IMR-90 (cell line): ENCODE measurements around the gene EIF1B.

Source experiments
- CHD1 ChIP-seq: IDR thresholded peaks from 2 replicates; pipeline ENCODE4 v1.6.1; 2012; ENCODE audit warnings: low read depth, low read length, improper control_type of control experiment
- CTCF ChIP-seq: conservative IDR thresholded peaks from 2 replicates; pipeline ENCODE4 v1.5.1; 2012; ENCODE audit warnings: mild to moderate bottlenecking, low read depth, low read length, improper control_type of control experiment
- ELK1 ChIP-seq: fragments of 150-350 bp; IDR thresholded peaks from 2 replicates; pipeline ENCODE4 v1.6.1; 2016; ENCODE audit warnings: low read depth, mild to moderate bottlenecking, low read length, moderate library complexity, borderline replicate concordance
- FOS ChIP-seq: fragments of 150-350 bp; IDR thresholded peaks from 2 replicates; pipeline ENCODE4 v1.6.1; 2016; ENCODE audit warnings: low read depth, low read length
- MAFK ChIP-seq: IDR thresholded peaks from 2 replicates; pipeline ENCODE4 v1.6.1; 2012; ENCODE audit warnings: low read depth, low read length, improper control_type of control experiment
- MXI1 ChIP-seq: IDR thresholded peaks from 2 replicates; pipeline ENCODE4 v1.6.1; 2012; ENCODE audit warnings: low read depth, mild to moderate bottlenecking, low read length, moderate library complexity, borderline replicate concordance
- POLR2A ChIP-seq: IDR thresholded peaks from 2 replicates; pipeline ENCODE4 v1.6.1; 2012; ENCODE audit warnings: mild to moderate bottlenecking, low read depth, low read length
- RCOR1 ChIP-seq: IDR thresholded peaks from 2 replicates; pipeline ENCODE4 v1.6.1; 2012; ENCODE audit warnings: mild to moderate bottlenecking, low read length, improper control_type of control experiment; ENCODE audit not compliant: insufficient replicate concordance
- SMC3 ChIP-seq: fragments of 150-350 bp; IDR thresholded peaks from 2 replicates; pipeline ENCODE4 v1.6.1; 2016; ENCODE audit warnings: low read depth, mild to moderate bottlenecking, antibody characterized with exemption, low read length, moderate library complexity
- USF2 ChIP-seq: fragments of 150-350 bp; IDR thresholded peaks from 2 replicates; pipeline ENCODE4 v1.6.1; 2017; ENCODE audit warnings: mild to moderate bottlenecking, antibody characterized with exemption, low read length, low read depth

DNA sequence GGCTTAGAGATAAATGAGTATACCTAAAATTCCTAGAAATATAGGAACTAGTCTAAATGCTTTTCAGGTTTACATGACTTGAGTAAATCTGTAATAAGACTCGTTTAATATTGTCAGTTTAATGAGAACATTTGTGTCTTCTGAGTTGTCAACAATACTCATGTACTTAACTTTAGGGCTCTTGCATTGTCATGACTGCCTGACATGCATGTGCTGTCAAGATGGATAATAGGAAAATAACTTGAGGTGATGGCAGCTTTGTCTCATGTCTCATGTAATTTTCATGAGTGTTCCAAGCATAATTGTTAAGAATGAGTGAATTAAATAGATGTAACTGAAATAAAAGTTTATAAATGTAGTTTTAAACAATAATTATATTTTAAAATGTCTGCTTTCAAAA is 45.1 kb upstream of the EIF1B start:
- TF ChIP-seq CHD1 (no peak), CTCF (no peak), POLR2A (no peak), ELK1 (no peak), MAFK (no peak), SMC3 (no peak), MXI1 (no peak), FOS (no peak), RCOR1 (no peak), USF2 (no peak)
